Ecto neural progenitor cell (in vitro differentiated cells): Measurements from ENCODE around the gene ZMIZ1.

ENCODE experiments used
- DNase-seq: peaks from one replicate; pipeline ENCODE4 v3.0.0-alpha.2; 2018; ENCODE audit warnings: low spot score

ZMIZ1 gene

GRCh38 chr10:79230328-79230830, 161.6 kb downstream of the ZMIZ1 start:
- peak; percentile 77 for DNase-seq

GRCh38 chr10:79230850-79231249, 162.1 kb downstream of the ZMIZ1 start:
- DNase-seq: no peak

GRCh38 chr10:79231908-79232307, 163.1 kb downstream of the ZMIZ1 start:
- no peak for DNase-seq

GRCh38 chr10:79232864-79233263, 164.1 kb downstream of the ZMIZ1 start:
- DNase-seq: no peak

- DNase-seq: no peak
Observed at GRCh38 chr10:79234391-79235315, 165.9 kb downstream of the ZMIZ1 start.

- no peak for DNase-seq
Observed at GRCh38 chr10:79235765-79236432, 167.1 kb downstream of the ZMIZ1 start.

- no peak for DNase-seq
Observed at GRCh38 chr10:79236433-79236765, 167.6 kb downstream of the ZMIZ1 start.

- peak; percentile 54 for DNase-seq
Observed at GRCh38 chr10:79237454-79238157, 168.8 kb downstream of the ZMIZ1 start.

GRCh38 chr10:79238158-79238520, 169.4 kb downstream of the ZMIZ1 start:
- no peak for DNase-seq

- DNase-seq: no peak
Observed at GRCh38 chr10:79238606-79239005, 169.8 kb downstream of the ZMIZ1 start.

- peak; percentile 75 for DNase-seq
Observed at GRCh38 chr10:79239275-79239779, 170.6 kb downstream of the ZMIZ1 start.

- DNase-seq: peak; percentile 90
Observed at GRCh38 chr10:79239924-79240581, 171.3 kb downstream of the ZMIZ1 start.

GRCh38 chr10:79241629-79241989, 172.8 kb downstream of the ZMIZ1 start:
- DNase-seq: no peak

GRCh38 chr10:79241990-79242619, 173.3 kb downstream of the ZMIZ1 start:
- peak; percentile 79 for DNase-seq

- DNase-seq: peak; percentile 87
Observed at GRCh38 chr10:79242620-79243152, 173.9 kb downstream of the ZMIZ1 start.

GRCh38 chr10:79243181-79244067, 174.7 kb downstream of the ZMIZ1 start:
- peak; percentile 74 for DNase-seq

- no peak for DNase-seq
Observed at GRCh38 chr10:79244068-79244442, 175.3 kb downstream of the ZMIZ1 start.

GRCh38 chr10:79244841-79245504, 176.2 kb downstream of the ZMIZ1 start:
- DNase-seq: no peak

GRCh38 chr10:79245539-79246208, 176.9 kb downstream of the ZMIZ1 start:
- no peak for DNase-seq
